ENCODE data around the gene TRAF4. TPM values are rescaled to one million over a fixed set of nuclear protein-coding genes. Genes with fewer than 3 reads are reported as not detected.
"Not testable (repeated sequence)": the region's sequence is repeated elsewhere in the genome, so short reads cannot be mapped to it uniquely, and the experiment has no call there.

The TRAF4 gene
- total and polyA plus RNA-seq, 4 donors: 35.7 to 92.4 (median 54.1) TPM

DNA sequence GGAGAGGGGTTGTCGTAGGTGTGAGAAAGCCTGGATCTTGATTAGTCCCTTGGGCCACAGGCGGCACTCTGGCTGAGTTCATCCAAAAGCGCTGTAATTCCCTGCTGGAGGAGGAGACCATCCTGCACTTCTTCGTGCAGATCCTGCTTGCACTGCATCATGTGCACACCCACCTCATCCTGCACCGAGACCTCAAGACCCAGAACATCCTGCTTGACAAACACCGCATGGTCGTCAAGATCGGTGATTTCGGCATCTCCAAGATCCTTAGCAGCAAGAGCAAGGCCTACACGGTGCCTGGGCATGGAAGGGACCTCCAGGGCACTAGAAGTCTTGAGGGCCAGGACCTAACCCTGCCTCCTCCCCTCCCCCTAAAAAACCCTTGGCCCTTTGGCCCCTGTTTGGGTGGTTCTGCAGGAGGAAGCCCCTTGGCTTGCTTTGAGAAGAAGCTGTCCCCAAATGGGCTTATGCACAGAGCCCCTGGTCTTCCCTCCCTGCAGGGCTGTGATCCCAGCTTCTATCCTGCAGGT lies 9.0 kb upstream of the TRAF4 start:
- WGBS, 2 donors: 91 to 92% methylated on average over 10 of the region's 10 CpGs
- DNase-seq: no peak
- peaks cover 0 to 7% (median 0%) of the 10 kb centered on the region in 4 donors for H3K36me3 ChIP-seq (ENCODE audit: control insufficient read depth in 4 of 4, insufficient read depth in 4 of 4, low read length in 4 of 4)
- no peak overlapping the region for H3K27ac ChIP-seq (ENCODE audit: low read depth in 1 of 2, low read length in 1 of 2)
- H3K4me1 ChIP-seq (ENCODE audit: control insufficient read depth in 5 of 5, insufficient read depth in 5 of 5, low read length in 5 of 5): no peaks in the 10 kb centered on the region
- H3K9ac ChIP-seq (ENCODE audit: insufficient read depth in 1 of 2, low read length in 2 of 2): no peak overlapping the region
- H3K4me3 ChIP-seq: no peak overlapping the region
- no peaks in the 10 kb centered on the region for H3K27me3 ChIP-seq (ENCODE audit: control insufficient read depth in 3 of 3, insufficient read depth in 3 of 3, low read length in 2 of 3)
- H3K9me3 ChIP-seq (ENCODE audit: control insufficient read depth in 4 of 4, insufficient read depth in 3 of 4, low read length in 3 of 4): no peaks in the 10 kb centered on the region
- ATAC-seq (ENCODE audit: insufficient read depth, low FRiP score): no peak
- TF ChIP-seq, protein P1, sequence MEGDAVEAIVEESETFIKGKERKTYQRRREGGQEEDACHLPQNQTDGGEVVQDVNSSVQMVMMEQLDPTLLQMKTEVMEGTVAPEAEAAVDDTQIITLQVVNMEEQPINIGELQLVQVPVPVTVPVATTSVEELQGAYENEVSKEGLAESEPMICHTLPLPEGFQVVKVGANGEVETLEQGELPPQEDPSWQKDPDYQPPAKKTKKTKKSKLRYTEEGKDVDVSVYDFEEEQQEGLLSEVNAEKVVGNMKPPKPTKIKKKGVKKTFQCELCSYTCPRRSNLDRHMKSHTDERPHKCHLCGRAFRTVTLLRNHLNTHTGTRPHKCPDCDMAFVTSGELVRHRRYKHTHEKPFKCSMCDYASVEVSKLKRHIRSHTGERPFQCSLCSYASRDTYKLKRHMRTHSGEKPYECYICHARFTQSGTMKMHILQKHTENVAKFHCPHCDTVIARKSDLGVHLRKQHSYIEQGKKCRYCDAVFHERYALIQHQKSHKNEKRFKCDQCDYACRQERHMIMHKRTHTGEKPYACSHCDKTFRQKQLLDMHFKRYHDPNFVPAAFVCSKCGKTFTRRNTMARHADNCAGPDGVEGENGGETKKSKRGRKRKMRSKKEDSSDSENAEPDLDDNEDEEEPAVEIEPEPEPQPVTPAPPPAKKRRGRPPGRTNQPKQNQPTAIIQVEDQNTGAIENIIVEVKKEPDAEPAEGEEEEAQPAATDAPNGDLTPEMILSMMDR (IDR thresholded peaks at IDR 0.05; ENCODE audit: control extremely low read depth, extremely low read depth): no peak

DNA sequence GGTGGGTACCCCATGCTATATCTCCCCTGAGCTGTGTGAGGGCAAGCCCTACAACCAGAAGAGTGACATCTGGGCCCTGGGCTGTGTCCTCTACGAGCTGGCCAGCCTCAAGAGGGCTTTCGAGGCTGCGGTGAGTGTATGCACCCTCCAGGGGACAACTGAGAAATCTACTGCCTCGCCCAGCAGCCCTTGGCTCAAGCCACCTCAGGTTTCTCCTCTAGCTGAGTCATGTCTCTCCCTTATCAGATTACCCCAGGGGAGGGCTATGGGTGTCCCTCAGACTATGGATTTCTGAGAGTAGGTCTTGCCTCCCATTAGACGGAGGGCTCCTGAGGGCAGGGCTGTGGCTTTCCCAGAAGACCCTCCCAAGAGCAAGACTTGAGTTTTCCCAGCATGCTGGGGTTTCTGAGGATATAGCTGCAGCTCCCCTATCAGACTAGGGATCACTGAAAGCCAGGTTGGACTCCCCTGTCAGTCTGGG lies 8.5 kb upstream of the TRAF4 start:
- H3K27me3 ChIP-seq (ENCODE audit: control insufficient read depth in 3 of 3, insufficient read depth in 3 of 3, low read length in 2 of 3): no peaks in the 10 kb centered on the region
- no peak overlapping the region for H3K9ac ChIP-seq (ENCODE audit: insufficient read depth in 1 of 2, low read length in 2 of 2)
- no peak overlapping the region for H3K27ac ChIP-seq (ENCODE audit: low read depth in 1 of 2, low read length in 1 of 2)
- H3K36me3 ChIP-seq (ENCODE audit: control insufficient read depth in 4 of 4, insufficient read depth in 4 of 4, low read length in 4 of 4): peaks cover 0 to 7% (median 0%) of the 10 kb centered on the region in 4 donors
- H3K9me3 ChIP-seq (ENCODE audit: control insufficient read depth in 4 of 4, insufficient read depth in 3 of 4, low read length in 3 of 4): no peaks in the 10 kb centered on the region
- no peak overlapping the region for H3K4me3 ChIP-seq
- ATAC-seq (ENCODE audit: insufficient read depth, low FRiP score) (no peak), DNase-seq (no peak)
- TF ChIP-seq, protein P1 (IDR thresholded peaks at IDR 0.05; ENCODE audit: control extremely low read depth, extremely low read depth): no peak
- WGBS, 2 donors: 72 to 87% methylated on average over 5 of the region's 5 CpGs
- H3K4me1 ChIP-seq (ENCODE audit: control insufficient read depth in 5 of 5, insufficient read depth in 5 of 5, low read length in 5 of 5): no peaks in the 10 kb centered on the region

DNA sequence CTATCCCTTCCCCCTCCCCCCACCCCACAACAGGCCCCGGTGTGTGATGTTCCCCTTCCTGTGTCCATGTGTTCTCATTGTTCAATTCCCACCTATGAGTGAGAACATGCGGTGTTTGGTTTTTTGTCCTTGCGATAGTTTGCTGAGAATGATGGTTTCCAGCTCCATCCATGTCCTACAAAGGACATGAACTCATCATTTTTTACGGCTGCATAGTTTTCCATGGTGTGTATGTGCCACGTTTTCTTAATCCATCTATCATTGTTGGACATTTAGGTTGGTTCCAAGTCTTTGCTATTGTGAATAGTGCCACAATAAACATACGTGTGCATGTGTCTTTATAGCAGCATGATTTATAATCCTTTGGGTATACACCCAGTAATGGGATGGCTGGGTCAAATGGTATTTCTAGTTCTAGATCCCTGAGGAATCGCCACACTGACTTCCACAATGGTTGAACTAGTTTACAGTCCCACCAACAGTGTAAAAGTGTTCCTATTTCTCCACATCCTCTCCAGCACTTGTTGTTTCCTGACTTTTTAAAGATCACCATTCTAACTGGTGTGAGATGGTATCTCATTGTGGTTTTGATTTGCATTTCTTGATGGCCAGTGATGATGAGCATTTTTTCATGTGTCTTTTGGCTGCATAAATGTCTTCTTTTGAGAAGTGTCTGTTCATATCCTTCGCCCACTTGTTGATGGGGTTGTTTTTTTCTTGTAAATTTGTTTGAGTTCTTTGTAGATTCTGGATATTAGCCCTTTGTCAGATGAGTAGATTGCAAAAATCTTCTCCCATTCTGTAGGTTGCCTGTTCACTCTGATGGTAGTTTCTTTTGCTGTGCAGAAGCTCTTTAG lies 7.7 kb upstream of the TRAF4 start:
- not testable (repeated sequence) for H3K4me3 ChIP-seq; DNase-seq; H3K9me3 ChIP-seq (ENCODE audit: control insufficient read depth in 4 of 4, insufficient read depth in 3 of 4, low read length in 3 of 4); H3K4me1 ChIP-seq (ENCODE audit: control insufficient read depth in 5 of 5, insufficient read depth in 5 of 5, low read length in 5 of 5); H3K27ac ChIP-seq (ENCODE audit: low read depth in 1 of 2, low read length in 1 of 2); ATAC-seq (ENCODE audit: insufficient read depth, low FRiP score); H3K9ac ChIP-seq (ENCODE audit: insufficient read depth in 1 of 2, low read length in 2 of 2); H3K36me3 ChIP-seq (ENCODE audit: control insufficient read depth in 4 of 4, insufficient read depth in 4 of 4, low read length in 4 of 4); H3K27me3 ChIP-seq (ENCODE audit: control insufficient read depth in 3 of 3, insufficient read depth in 3 of 3, low read length in 2 of 3)
- WGBS, 2 donors: 90 to 93% methylated on average over 5 of the region's 8 CpGs

DNA sequence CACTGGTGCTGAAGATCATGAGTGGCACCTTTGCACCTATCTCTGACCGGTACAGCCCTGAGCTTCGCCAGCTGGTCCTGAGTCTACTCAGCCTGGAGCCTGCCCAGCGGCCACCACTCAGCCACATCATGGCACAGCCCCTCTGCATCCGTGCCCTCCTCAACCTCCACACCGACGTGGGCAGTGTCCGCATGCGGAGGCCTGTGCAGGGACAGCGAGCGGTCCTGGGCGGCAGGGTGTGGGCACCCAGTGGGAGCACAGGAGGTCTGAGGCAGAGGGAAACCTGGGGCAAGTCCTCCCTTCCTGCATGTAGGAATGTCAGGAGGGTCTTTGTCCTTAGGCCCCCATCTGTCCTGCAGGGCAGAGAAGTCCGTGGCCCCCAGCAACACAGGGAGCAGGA lies 6.5 kb upstream of the TRAF4 start:
- no peaks in the 10 kb centered on the region for H3K4me1 ChIP-seq (ENCODE audit: control insufficient read depth in 5 of 5, insufficient read depth in 5 of 5, low read length in 5 of 5)
- H3K9me3 ChIP-seq (ENCODE audit: control insufficient read depth in 4 of 4, insufficient read depth in 3 of 4, low read length in 3 of 4): no peaks in the 10 kb centered on the region
- TF ChIP-seq, protein P1 (IDR thresholded peaks at IDR 0.05; ENCODE audit: control extremely low read depth, extremely low read depth): no peak
- DNase-seq: no peak
- 96% methylated on average over 12 of the region's 12 CpGs for WGBS, 2 donors
- no peak overlapping the region for H3K9ac ChIP-seq (ENCODE audit: insufficient read depth in 1 of 2, low read length in 2 of 2)
- peaks cover 0 to 7% (median 0%) of the 10 kb centered on the region in 4 donors for H3K36me3 ChIP-seq (ENCODE audit: control insufficient read depth in 4 of 4, insufficient read depth in 4 of 4, low read length in 4 of 4)
- no peak for ATAC-seq (ENCODE audit: insufficient read depth, low FRiP score)
- no peak overlapping the region for H3K4me3 ChIP-seq
- no peaks in the 10 kb centered on the region for H3K27me3 ChIP-seq (ENCODE audit: control insufficient read depth in 3 of 3, insufficient read depth in 3 of 3, low read length in 2 of 3)
- H3K27ac ChIP-seq (ENCODE audit: low read depth in 1 of 2, low read length in 1 of 2): no peak overlapping the region

Data from lung (tissue), 12 donors.